NCI-H82 treated with DMSO at 0.1 percent for 48 hours (cell line): ENCODE data around the gene SUMO4.
"Not testable (repeated sequence)": the region's sequence is repeated elsewhere in the genome, so short reads cannot be mapped to it uniquely, and the experiment has no call there.

Experiments used
- DNase-seq: peaks from one replicate; lab custom pipeline; 2025; ENCODE audit not compliant: unreplicated experiment; lab: John Stamatoyannopoulos, UW

Gene SUMO4

DNA sequence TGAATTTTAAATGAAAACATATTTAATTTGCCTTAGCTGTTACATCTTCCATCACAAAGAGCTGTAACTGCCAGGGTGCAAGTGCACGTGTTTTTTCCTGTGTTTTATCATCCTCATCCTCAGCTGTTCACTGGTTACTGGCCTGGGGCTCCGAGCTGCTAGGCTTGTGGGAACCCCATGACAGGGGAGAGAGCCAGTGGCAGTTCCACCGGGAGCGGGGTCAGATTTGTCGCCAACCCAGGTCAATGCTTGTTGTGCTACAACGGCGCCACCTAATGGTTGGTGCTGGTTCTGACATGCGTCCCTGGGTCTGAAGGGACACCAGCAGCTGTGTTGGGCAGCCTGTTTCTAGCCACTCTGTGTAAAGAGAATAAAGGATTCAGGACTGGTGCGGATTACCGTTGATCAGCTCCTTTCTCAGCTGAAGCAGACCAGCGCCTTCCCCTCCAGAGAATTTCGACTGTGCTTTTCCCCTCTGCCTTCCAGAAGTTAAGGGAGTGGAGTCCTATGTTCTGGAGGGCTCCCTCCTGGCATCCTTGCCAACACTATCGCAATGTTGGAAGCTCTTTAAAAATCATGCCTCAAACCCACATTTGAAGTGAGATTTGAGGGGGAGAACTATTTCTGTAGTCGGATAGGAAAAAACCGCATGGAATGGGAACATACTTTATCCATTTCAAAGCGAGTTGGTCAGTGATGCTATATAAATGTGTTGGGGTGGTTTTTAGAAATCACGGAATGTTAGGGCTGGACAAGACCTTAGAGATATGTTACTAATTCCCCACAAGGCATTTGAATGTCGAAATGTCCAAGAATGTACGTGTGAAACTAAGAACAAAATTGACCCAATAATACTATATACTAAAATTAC is 32.1 kb downstream of the SUMO4 start:
- peak; percentile 71 for DNase-seq

DNA sequence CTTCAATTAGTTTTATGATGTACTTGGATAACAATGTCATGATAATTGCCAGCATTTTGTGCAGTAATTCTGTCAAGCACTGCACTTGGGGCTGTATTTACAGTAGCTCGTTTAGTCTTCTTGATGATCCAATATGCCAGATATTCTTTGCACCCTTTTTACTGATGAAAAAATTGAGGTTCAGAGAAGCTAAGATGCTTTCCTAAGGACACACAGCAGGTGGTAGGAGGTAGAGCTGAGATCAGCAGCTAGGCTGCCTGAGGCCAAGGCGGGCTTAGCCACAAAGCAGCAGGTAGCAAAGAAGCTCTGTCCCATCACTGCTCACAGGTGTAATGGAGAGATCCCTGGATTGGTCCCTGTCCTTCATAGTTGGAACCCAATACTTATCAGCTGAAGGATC is 33.3 kb downstream of the SUMO4 start:
- no peak for DNase-seq

- no peak for DNase-seq
Measured at GRCh38 chr6:149433881-149434280, 33.8 kb downstream of the SUMO4 start.

GRCh38 chr6:149435919-149436586 is 36.0 kb downstream of the SUMO4 start:
- no peak for DNase-seq

DNA sequence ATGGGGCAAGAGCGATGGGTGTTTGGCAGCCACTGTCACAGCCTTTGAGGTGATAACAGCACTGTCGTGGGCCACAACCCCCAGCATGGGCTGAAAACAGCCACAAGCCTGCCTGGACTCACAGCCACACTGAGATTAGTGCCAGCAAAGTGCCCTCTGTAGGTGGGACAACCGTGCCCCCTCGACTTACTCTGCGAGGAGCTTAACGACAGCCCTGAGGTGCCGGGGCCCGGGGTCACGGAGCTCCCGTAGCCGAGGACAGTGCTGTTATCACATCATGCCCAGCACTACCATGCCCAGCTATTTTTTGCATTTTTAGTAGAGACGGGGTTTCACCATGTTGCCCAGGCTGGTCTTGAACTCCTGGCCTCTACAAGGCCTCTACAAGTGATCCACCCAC is 36.6 kb downstream of the SUMO4 start:
- DNase-seq = no peak

- no peak for DNase-seq
Measured at GRCh38 chr6:149437212-149437611, 37.1 kb downstream of the SUMO4 start.

DNA sequence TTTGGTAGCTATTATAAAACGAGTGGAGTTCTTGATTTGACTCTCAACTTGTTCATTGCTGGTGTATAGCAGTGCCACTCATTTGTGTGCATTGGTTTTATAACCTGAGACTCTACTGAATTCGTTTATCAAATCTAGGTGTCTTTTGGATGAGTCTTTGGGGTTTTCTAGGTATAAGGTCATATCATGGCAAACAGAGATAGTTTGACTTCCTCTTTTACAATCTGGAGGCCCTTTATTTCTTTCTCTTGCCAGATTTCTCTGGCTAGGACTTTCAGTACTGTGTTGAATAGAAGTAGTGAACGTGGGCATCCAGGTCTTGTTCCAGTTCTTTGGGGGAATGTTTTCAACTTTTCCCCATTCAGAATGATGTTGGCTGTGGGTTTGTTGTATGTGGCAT is 38.8 kb downstream of the SUMO4 start:
- DNase-seq = no peak

DNA sequence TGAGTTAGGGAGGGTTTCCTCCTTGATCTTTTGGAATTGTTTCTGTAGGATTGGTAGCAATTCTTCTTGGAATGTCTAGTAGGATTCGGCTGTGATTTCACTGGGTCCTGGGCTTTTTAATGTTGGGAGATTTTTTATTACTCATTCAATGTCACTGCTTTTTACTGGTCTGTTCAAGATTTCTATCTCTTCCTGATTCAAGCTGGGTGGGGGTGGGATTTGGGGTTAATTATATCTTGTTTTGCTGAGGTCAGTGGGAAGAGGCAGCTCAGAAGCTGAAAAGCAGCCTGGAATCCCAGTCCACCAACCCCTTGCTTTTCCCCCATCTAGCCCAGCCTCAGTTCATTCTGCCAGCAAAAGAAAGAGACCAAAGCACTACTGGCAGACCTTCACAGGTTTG is 39.6 kb downstream of the SUMO4 start:
- no peak for DNase-seq

GRCh38 chr6:149440735-149441671 is 40.9 kb downstream of the SUMO4 start:
- no peak for DNase-seq

- DNase-seq = no peak
Measured at GRCh38 chr6:149441740-149442139, 41.7 kb downstream of the SUMO4 start.

DNA sequence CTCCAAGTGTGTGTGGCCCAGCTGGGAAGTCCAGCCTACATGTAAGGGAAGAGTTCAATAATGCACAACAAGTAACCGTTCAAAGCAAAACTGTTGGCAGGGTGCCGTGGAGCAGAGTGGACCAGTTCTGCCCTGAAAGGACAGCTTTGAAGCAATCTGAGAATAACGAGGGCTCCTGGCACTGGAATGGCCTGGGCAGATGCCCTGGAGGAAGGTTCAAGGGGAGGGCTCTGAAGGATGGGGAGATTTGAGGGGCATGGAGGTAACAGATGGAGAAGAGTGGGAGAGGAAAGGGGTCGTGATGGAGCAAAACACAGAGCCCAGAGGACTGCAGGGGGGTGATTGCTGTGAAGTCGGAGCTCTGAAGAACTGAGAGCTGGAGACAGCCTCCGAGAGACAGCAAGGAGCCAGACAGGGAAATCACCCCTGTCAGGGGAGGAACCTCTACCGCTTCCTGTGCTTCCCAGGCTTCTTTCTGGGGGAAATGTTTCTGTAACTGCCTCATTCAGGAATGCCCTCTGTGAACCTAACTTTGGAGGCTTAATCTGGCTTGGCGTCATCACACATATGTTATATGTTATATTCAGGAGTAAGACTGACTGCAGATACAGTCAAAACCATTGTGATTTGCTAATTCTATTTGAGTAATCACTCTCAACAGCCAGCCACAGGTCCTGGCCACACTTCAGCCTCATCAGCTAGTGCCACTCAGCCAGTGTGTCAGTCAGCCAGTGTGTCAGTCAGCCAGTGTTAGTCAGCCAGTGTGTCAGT is 43.5 kb downstream of the SUMO4 start:
- no peak for DNase-seq

- not testable (repeated sequence) for DNase-seq
Measured at GRCh38 chr6:149444360-149445094, 44.5 kb downstream of the SUMO4 start.

DNA sequence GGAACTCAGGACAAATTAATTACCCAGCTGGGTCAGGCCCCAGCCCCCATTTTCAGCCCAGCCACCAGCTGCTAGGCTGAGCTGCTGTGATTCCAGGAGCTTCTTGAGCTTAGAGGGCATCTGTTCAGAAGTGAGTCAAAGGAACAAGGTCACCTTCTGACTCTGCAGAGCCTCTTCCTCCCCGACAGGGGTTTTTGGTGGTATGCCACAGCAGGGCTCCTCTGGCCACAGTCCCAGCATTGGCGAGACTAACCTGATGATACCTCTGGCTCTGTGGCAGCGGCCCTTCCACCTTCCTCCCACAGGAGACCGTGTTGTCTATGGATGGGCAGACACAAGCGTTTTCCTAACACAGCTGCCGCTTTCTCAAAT is 45.0 kb downstream of the SUMO4 start:
- DNase-seq = no peak

DNA sequence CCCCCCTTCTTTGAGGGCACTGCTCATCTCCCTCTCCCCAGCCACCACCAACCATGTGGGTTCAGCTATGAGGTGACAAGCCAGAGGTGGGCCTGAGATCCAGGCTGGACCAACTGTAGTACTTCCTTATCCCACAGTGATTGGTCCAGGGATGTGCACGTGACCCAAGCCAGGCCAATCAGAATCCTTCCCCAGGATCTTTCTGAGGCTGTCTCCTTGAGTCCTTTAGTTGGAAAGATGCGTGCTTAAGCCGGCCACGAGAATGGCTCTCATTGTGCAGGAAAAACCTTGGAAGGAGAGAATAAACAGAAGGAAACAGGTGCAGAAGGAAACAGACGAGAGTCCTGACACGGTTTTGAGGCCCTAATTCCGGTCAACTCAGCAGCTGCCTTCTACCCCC is 45.5 kb downstream of the SUMO4 start:
- no peak for DNase-seq

DNA sequence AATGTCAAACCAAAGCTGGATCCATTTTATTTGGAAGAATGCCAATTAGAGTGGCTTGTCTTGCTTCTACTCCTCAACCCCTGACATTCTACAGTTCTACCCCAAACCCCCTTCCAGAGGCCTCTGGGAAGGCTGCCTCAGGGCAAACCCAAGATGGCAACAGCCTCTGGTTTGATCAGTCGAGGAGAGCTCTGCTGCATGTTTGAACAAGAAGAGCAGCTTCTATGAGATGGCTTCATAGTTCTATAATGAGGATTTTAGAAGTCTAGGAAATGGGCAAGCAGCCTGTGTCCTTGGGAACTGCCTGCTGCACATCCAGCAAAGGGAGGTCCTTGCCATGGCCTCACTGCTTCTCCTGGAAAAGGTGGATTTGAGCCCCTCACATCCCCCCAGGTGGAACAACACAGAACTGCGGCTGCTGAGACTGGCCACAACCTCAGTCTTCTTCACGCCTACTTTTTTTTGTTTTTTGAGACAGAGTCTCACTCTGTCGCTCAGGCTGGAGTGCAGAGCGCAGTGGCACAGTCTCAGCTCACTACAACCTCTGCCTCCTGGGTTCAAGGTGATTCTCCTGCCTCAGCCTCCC is 46.8 kb downstream of the SUMO4 start:
- no peak for DNase-seq

GRCh38 chr6:149448821-149449453 is 48.9 kb downstream of the SUMO4 start:
- DNase-seq = no peak

DNA sequence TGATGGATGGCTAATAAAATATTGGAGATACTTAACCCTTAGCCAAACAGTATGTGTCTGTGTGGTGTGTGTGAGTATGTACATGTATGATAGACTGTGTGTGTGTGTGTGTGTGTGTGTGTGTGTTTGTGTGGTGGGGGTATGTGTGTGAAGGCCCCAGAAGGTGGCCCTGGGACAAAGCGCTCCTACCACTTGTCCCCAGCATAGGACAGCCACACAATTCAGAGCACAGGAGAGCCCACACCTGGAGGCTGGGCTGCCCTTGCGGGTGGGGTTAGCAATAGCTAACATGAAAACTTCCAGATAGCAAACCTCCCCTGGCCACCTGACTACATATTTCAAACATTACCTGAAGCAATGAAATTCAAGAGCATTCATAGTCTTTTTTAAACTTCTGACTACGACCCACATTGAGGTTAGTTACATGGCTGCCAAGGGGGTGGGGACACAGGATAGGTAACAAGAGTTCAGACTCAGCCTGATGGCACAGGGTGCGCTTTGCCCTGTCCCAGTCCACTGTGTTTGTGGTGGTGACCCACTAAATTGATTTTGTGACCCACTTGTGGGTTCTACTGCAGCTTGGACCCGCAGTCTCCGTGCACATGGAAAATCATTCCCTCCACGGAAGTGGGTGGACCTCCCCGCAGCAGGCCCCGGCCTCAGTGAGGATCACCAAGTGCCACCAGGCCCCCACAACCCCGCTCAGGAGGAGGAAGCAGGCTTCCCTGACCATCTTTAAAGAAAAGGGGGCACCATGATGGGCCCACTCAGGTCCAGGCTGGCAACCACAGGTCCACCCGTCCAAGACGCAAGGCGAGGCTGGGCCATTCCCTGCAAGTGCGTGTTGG is 50.0 kb downstream of the SUMO4 start:
- no peak for DNase-seq
